Suppressor macrophage (primary cell): ENCODE results near the gene DBH.

ENCODE experiments used
- DNase-seq, 4 experiments: peaks; one replicate each; pipeline ENCODE4 v3.0.0-alpha.2; 2020 to 2022

Gene DBH

DNA sequence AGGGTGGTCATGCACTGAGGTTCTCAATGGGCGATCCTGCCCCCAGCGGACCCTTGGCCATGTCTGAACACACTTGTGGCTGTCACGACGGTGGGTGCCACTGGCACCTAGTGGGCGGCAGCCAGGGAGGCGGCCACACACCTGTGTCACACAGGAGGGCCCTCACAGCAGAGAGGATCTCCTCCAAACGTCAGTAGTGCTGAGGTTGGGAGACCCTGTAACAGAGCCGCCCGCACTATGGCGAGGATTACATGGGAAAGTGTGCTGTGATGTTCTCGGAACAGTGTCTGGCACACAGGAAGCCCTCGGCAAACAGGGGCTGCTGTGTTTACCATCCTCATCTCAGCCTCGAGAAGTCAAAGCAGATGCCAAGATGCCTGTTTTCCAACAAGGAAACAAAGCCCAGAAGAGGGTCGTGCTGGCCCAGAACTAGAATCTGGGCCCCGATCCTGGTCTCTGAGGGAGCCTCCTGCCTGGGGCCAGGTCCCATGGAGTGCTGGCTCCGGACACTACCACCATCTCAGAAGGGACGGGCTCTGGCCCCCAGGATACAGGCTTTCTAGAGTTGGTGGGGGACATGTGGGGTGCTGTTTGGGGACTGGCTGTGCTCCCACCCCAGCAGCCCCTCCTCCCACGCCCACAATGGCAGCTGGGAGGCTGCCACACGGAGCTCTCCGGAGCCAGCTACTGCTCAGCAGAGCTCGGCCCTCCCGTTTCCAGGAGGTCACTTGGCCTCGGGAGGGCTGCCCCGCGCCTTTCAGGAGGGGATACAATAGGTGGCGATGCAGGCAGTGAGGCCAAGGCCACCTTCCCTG is 48.2 kb downstream of the DBH start:
- no peak for DNase-seq

DNA sequence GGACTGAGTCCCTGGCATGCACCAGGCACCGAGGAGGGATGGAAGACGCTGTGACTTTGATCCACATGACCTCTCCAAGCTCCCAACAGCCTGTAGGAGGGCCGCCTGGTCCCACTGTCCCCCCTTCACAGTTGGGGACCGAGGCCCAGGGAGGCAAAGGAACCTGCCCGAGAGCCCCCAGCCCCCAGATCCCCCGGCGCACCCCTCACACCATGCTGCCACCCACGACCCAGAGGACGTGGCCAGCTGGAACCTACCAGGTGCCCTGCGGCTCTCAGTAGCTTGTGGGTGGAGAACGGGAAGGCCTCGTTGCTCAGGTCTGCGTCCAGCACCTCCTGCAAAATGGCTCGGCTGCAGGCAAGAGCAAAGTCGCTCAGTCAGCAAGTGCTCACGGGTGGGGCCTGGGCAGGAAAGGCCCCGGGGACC is 48.8 kb downstream of the DBH start:
- DNase-seq = no peak

DNA sequence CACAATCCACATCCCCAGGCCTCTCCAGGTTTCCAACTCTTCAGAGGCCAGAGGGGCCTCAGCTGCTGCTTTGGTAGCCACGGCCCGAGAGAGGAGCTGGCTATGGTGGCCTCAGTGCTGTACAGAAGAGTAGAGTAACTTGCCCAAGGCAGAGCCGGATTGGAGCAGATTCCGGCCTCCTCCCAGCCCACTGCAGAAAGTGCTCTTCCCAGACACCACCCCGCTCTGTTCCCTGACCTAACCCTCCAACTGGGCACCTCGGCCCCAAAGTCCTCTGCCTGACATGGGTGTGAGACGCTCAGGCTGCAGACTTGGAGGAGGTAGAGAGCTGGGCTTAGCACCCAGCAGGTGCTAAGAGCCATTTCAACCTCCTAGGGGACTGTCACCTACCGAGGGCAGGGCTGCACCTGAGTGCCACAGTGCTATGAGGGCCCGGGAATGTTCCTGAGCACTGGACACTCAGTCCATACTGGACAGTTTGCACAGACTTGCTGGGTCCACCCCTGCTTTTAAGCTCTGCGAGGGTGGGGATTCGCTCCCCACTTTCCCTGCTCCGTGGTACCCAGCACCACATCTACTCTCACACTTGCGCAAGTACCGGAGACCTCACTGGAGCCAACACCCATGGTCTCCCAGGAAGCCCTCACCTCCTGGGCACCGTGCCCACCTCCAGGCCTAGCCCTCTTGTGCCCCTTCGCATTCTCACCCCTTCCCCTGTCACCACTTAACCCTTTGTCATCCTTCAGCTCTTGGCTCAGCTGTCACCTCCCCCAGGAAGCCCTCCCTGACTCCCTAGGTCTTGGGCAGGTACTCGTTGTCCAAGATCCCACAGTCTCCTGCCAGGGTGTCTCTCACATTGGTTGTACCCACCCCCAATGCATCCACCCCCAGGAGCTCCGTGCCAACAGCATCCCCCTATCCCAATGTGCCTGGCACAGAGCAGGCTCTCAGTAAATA is 49.8 kb downstream of the DBH start:
- no peak for DNase-seq

DNA sequence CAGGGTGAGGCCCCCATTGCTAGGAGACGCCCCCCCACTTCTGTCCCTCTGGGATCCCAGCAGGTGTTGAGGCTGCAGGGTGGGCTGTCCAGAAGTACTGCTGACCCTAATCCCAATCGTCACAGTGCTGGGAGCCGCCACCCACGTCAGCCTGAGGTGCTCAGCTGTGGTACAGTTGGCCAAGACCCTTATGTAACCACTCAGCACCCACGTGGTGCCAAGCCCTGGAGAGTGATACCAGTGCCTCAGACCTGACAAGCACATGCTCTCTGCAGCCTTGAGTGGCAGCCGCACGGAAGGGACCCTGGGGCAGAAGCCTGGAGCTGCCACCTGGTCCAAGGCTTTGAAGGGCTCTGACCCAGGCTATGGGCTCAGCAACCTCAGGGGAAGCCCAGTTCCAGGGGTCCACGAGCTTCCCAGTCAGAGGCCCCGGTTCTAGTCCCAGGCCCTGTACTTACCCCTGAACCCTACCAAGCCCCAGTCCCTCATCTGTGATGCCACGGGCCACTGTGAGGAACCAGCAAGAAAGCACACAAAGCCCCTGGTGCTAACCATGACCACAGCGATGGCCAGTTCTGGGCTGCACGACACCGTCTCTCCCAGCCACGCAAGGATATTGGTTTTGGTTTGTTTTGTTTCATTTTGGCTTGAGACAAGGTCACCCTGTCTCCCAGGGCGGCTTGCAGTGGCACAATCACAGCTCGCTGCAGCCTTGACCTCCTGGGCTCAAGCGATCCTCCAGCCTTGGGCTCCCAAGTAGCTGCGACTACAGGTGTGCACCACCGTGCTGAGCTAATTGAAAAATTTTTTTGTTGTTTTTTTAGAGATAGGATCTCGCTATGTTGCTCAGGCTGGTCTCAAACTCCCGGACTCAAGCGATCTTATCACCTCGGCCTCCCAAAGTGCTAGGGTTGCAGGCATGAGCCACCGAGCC is 50.7 kb downstream of the DBH start:
- DNase-seq = no peak

DNA sequence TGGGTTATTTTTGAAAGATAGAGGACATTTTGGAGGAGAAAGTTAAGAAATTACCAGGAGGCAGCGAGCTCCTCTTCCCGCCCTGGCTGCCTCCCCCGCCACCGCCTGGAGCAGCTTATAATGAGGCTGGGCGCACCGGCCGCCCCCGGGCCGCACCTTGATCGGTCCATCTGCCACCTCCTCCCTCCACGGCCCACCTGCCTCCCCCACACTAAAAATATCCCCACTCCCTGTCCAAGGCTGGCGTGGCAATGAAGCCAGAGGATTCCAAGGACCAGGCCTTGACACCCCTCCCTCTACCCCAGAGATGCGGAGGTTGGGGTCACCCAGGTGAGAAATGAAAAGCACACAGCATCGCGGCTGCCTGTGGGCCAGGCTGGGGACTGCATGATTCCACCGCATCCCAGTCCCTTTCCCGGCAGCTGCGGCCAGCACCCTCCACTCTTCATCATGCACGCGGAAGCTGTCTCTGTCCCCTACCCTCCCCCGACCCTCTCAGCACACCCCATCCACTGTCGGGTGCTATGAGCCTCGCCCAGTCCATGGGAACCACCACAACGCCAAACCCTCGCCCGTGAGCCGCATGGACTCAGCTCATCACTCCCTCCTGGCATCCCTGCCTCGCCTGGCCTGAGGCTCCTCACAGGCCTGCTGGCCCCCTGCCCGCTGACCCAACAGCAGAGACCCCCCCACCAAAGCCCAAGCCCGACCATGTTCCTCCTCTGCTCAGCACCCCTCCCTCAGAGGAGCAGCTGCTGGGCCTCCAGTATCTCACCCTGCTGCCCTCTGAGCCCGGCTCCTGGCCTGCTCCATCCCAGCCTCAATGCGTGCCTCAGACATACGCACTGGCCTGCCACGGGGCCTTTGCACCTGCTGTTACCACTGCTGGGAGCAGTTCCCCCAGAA is 51.9 kb downstream of the DBH start:
- no peak for DNase-seq

DNA sequence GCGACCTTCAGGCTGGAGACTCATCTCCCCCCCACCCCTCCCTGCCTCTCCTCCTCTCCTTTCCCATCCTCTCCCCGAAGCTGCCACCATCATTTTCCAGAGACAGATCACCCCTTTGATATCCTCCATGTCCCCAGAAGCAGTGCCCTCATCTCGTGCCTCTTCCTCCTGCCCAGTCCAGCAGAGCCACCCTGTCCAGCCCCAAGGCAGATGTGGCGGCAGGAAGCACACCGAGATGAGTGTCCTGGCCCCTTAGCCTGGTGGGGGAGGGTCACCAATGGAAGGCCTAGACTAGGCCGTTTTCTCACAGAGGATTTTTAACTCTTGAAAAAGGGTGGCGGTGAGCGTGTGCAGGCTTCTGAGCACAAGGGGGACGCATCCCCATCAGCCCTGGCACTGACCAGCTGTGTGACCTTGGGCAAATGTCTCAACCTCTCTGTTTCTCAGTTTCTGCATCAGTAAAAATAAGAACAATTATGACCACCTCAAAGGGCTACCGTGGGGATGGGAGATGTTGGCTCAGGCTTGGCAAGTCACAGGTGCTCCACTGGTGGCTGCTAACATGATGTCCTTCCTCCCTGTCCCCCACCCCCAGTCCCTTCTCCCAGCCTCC is 53.1 kb downstream of the DBH start:
- no peak for DNase-seq

DNA sequence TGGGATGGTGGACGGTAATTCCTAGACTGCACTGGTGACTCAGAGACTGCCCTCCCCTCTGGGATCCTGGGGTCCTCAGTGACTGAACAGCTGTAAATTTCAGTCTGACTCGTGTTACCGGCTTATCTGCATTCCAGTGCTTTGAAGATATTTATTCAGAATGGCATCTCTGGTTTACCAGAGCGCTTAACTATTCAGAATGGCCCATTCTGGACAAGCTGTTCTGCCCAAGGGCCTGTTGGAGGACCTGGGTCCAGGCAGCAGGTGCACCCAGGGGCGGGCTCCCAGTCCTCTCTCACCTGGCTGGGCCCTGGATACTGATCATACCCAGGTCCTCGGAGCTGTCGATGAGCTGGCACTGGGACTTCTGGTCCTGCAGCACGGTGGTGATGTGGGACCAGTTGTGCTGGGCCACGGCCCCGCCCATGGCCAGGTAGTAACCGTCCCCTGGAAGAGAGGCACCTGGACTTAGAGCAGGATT is 54.0 kb downstream of the DBH start:
- no peak for DNase-seq

DNA sequence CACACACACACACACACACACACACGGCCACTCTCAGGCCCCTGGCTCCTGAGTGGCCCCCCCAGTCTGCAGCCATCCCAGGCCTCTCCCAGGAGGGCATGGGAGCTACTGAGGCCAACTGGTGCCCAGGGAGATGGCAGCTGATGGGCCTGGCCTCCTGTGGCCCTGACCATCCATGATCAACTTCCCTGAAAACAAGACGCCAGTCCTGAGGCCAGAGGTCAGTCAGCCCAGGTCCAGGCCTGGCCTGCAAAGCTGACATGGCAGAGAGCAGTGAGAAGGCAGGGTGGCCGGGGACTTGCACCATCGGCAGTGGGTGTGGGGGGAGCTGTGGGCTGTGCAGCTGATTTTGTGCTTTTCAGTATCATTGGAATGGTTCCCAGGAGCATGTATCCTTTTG is 55.0 kb downstream of the DBH start:
- DNase-seq = no peak

DNA sequence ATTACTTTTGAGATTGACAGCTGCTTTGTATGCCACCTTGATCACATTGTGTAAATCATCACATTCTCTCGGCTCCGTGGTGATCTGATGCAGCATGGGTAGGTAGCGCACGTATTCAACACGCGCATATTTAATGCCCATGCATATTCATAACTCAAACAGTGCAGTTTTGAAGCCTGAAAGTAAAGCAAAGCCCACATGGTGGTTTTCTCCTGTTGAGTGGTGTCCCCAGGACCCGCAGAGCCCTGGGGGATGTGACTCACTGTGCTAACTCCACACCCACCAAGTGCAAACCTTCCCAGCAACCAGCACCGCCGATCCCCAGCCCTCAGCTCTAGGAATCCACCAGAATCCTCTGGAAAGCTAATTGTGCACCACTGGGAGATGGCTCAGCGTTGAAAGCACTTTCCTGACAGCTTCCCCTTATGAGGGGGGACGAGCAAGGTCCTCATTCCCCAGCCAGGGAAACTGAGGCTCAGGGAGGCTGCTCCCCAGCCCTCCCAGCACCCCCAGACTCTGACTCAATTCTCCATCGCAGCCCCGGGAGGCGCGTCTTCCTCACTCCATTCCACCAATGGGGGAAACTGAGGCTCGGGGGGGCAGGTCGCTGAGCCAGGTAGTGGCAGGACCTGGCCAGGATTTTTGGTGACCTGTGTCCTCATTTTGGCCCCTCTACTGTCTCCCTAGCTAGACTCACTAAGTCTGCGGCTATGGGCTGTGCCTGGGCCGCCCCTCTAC is 55.6 kb downstream of the DBH start:
- no peak for DNase-seq

DNA sequence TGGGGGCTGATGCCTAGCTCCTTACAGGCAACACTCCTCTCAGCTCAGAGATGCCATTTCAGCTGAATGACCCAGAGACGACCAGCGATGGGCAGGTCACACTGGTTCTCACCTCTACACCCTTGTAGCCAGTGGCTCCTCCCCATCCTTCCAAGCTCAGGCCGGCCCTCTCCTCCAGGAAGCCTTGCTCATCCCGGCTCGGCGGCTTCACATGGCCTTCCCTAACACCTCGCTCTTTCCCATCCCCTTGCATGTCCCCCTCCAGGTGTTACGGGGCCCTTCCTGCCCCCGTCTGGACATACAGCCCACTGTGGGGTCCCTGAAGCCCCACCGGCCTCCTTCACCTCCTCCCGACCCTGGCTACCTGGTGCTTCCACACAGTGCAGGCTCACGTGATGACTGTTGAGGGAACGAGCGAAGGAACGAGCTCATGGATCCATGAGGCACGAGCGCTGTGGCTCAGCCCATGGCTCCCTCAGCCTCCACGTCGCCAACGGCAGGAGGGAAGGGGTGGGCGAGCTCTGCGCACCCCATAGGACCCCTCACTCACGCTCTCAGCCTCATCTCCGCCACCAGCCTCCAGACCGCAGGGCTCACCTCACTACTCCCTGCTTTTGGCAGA is 56.3 kb downstream of the DBH start:
- DNase-seq = no peak

DNA sequence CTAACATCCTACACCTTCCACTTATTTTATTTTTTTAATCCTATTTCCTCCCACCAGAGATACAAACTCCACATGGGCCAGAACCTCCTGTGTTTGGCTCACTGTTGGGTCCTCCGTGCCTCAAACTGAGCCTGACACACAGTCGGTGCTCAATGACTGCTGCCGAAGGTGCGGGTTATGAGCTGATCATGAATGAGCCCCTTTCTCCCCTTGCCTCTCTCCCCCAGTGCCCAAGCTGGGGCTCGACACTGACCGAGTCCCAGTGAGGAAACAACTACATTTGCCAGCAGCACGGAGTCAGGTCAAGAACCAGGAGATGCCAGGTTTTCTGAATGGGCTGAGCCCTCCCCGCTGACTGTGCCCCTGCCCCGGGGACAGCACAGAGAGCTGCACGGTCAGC is 57.0 kb downstream of the DBH start:
- no peak for DNase-seq

DNA sequence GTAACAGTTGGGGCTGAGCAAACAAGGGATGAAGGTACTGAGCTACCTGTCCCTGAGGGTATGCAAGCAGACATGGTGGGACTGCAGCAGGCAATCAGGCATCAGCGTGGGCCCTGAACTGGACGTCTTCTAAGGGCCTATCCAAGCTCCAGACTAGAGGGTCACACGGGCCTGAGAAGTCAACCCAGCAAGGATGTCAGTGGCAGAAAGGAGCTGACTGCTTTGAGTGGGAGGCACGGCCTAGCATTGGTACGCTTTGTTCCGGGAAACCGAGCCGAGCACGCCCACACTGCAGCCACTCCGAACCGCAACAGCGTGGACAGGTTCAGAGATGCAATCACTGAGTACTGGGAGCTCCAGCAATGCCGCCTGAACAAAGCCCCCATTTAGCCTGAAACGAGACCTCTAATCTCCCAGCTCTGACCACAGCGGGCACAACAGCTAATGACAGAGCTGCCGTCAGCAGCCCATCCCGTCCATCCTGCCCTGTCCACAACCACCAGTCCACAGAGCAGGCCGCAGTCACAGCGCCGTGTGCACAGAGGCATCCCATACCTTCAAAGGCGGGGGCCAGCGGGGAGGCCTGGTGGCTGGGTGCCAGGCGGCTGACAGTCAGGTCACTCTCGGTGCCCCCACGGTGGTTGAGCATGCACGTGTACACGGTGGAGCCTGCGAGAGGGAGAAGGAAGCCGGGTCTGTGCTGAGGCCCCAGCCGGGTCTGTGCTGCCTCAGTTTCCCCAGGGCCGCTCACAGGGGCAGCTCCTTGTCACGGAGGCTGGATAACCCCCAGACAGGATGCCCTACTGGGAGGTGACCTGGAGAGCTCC is 57.8 kb downstream of the DBH start:
- no peak for DNase-seq

DNA sequence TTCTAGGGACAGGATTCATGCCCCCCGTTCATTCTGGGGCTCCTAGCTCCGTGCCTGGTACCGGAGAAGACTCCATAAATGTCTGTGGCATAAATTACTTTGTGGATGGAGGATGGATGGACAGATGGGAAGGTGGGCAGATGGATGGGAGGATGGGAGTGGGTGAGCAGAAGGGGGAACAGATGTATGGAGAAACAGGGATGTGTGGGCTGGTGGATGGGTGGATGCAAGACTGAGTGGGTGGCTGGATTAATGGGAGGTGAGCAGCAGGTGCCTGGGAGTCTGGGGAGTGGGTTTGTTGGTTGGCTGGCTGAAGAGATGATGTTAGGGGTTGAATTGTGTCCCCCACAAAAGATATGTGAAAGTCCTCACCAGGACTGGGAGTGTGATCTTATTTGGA is 58.5 kb downstream of the DBH start:
- DNase-seq = no peak

DNA sequence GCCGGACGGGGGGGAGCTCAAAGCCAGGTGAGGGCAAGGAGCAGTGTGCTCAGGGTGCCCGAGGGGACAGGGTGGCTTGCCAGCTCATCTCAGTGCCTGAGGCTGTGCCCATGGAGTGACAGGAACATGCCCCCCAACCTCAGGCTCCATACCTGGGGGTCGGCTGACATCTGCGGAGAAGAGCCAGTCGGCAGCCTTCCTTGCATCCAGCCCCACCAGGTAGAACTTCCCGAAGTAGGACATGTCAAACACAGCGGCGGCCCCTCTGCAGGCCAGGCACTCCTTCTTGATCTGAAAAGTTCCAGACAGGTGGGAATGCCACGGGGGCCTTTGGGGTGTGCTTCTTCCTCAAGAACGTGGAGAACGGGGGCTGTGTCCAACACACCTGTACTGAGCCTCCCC is 59.9 kb downstream of the DBH start:
- DNase-seq = no peak

DNA sequence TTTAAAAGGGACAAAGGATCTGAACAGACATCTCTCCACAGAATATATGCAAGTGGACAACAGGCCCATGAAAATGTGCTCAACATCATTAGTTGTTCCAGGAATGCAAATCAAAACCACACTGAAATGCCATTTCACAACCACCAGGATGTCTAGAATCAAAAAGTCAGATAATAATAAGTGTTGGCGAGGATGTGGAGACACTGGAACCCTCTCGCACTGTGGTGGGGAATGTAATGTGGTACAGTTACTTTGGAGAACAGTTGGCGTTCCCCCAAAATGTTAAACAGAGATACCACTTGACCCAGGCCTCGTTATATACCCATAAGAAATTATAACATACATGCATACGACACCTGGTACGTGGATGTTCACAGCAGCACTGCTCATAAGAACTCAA is 63.4 kb downstream of the DBH start:
- no peak for DNase-seq

DNA sequence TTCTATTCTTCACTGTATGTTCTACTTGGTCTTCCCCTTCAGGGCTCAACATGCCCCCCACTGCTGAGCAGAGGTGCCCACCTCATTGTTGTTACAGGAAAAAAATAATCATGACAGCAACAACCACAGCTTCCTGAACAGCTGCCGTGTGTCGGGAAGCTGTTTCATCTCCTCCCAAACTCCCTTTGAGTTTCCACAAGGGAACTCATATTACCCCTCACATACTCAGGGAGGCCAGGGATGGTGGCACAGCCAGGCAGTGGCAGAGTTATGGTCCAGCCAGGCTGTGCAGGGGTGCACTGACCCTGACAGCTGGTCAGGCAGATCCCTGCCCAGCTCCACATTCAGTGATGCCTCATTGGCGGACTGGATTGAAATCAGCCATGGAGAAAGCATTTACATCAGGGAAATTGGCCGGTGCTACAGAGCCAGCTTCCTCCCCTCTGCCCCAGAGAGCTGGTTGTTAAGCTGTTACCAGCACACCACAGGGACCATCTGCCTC is 64.7 kb downstream of the DBH start:
- no peak for DNase-seq

DNA sequence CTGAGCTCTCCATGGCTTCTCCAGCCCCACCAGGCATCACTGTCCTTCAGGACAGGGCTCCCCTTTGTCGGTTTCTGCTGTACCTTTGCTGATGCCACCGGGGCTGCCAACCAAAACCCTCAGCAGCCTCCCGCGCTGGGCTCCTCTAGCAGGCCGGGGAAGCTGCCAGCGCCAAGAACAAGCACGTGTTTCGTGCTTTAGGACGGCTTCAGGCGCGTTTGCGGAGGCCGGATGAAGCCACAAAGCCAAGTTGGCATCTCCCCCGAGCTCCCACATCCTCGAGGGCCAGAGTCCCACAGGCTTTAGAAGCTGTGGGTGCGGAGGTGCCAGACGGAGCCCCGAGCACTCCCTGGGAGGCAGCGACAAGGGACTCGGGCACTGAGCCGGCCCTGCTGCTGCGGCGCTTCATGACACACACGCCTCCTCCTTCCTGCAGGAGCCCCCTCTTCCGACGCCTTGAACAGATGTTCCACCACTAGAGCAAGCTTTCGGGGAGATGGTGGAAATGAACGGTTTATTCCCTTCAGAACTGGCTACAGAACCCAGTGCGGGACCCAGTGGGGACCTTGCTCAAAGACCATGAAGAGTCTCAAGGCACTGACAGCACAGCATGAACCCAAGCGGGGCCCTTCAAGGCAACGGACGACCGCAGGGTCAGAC is 65.3 kb downstream of the DBH start:
- no peak for DNase-seq
